HepG2 (cell line): ENCODE results near the gene ZNF747. TPM values are rescaled to one million over a fixed set of nuclear protein-coding genes. Genes with fewer than 3 reads are reported as not detected.

Source experiments
- ATF5 ChIP-seq: sonication (generic); formaldehyde crosslinking; IDR thresholded peaks from 2 replicates; pipeline ENCODE4 v1.4.0; 2020; ENCODE audit warnings: mild to moderate bottlenecking, low read depth, missing genetic modification reagents
- CBX2 ChIP-seq, 2 experiments: fragments of 200-600 bp in 1 of 2; sonication (generic); formaldehyde crosslinking in 1 of 2; IDR thresholded peaks; 2 replicates each; pipeline versions ENCODE4 v1.7.0 to v1.8.1; 2018 to 2022; ENCODE audit warnings: low read depth in 2 of 2, low read length in 1 of 2, mild to moderate bottlenecking in 1 of 2, missing genetic modification reagents in 1 of 2
- HDAC2 ChIP-seq: sonication (generic); formaldehyde crosslinking; IDR thresholded peaks from 2 replicates; pipeline ENCODE4 v1.4.0; 2020; ENCODE audit warnings: missing genetic modification reagents
- MAFF ChIP-seq: IDR thresholded peaks from 2 replicates; pipeline ENCODE4 v1.6.1; 2011; ENCODE audit warnings: low read depth, low read length, improper control_type of control experiment
- MEF2D ChIP-seq: sonication (generic); formaldehyde crosslinking; IDR thresholded peaks from 2 replicates; pipeline ENCODE4 v1.5.1; 2020; ENCODE audit warnings: mild to moderate bottlenecking, missing genetic modification reagents
- MLLT10 ChIP-seq: sonication (generic); formaldehyde crosslinking; IDR thresholded peaks from 2 replicates; pipeline ENCODE4 v1.4.0; 2020; ENCODE audit warnings: missing genetic modification reagents
- NRL ChIP-seq: sonication (generic); formaldehyde crosslinking; IDR thresholded peaks from 2 replicates; pipeline ENCODE4 v1.5.0; 2020; ENCODE audit warnings: missing genetic modification reagents, mild to moderate bottlenecking, moderate library complexity, borderline replicate concordance
- RAD51 ChIP-seq: fragments of 450-650 bp; IDR thresholded peaks from 2 replicates; pipeline ENCODE4 v1.6.1; 2016; ENCODE audit warnings: borderline replicate concordance
- SOX13 ChIP-seq, 3 experiments: fragments of 450-650 bp in 1 of 3; sonication (generic) in 1 of 3; formaldehyde crosslinking in 1 of 3; IDR thresholded peaks in 2 of 3; conservative IDR thresholded peaks in 1 of 3; 2 replicates each; pipeline versions ENCODE4 v1.5.0 to v1.6.1; 2016 to 2020; ENCODE audit warnings: antibody characterized with exemption in 1 of 3, mild to moderate bottlenecking in 1 of 3, missing compliant biosample characterization in 1 of 3, missing genetic modification reagents in 1 of 3, moderate library complexity in 1 of 3
- SP140L ChIP-seq: sonication (generic); formaldehyde crosslinking; IDR thresholded peaks from 2 replicates; pipeline ENCODE4 v1.4.0; 2020; ENCODE audit warnings: missing genetic modification reagents, borderline replicate concordance
- ZBTB34 ChIP-seq: sonication (generic); formaldehyde crosslinking; IDR thresholded peaks from 2 replicates; pipeline ENCODE4 v1.8.0; 2022; ENCODE audit warnings: mild to moderate bottlenecking, missing genetic modification reagents
- ZNF546 ChIP-seq: sonication (generic); formaldehyde crosslinking; conservative IDR thresholded peaks from 2 replicates; pipeline ENCODE4 v1.8.1; 2023; ENCODE audit warnings: mild to moderate bottlenecking, missing genetic modification reagents
- ZNF660 ChIP-seq: sonication (generic); formaldehyde crosslinking; IDR thresholded peaks from 2 replicates; pipeline ENCODE4 v1.5.1; 2020; ENCODE audit warnings: mild to moderate bottlenecking, low read depth, missing genetic modification reagents, borderline replicate concordance
- ZNF770 ChIP-seq: sonication (generic); formaldehyde crosslinking; IDR thresholded peaks from 2 replicates; pipeline ENCODE4 v1.5.0; 2020; ENCODE audit warnings: mild to moderate bottlenecking, missing genetic modification reagents
- ZSCAN21 ChIP-seq: sonication (generic); formaldehyde crosslinking; IDR thresholded peaks from 2 replicates; pipeline ENCODE4 v1.8.0; 2022; ENCODE audit warnings: mild to moderate bottlenecking, missing genetic modification reagents, moderate library complexity, borderline replicate concordance
- polyA plus RNA-seq, 8 experiments: library from polyadenylated mRNA; depleted of rRNA in 3 of 8; stranded (reverse) in 7 of 8; unstranded in 1 of 8; fragments of >200 nt; fragmentation: Illumina TruSeq in 4 of 8; extraction: Trizol in 4 of 8; gene quantifications; 2 replicates each; pipeline versions ENCODE4 v1.2.1 to v1.2.3, GENCODE V29; 2011 to 2016; ENCODE audit warnings: low read depth in 4 of 8, missing spikeins in 1 of 8, mixed read lengths in 1 of 8; ENCODE audit not compliant: insufficient read depth in 1 of 8
- total RNA-seq, 5 experiments: library from RNA; depleted of rRNA; stranded (reverse); fragments of >200 nt; fragmentation: Illumina TruSeq; extraction: Trizol; gene quantifications; 2 replicates each; pipeline ENCODE4 v1.2.3, GENCODE V29; 2016; ENCODE audit warnings: low read depth in 1 of 5
- TF ChIP-seq, protein P1 (sequence below): sonication (generic); formaldehyde crosslinking; IDR thresholded peaks from 2 replicates; pipeline ENCODE4 v1.4.0; 2020; ENCODE audit warnings: missing genetic modification reagents, mild to moderate bottlenecking, borderline replicate concordance
- TF ChIP-seq, protein P2 (sequence below): sonication (generic); formaldehyde crosslinking; IDR thresholded peaks from 2 replicates; pipeline ENCODE4 v1.5.0; 2020; ENCODE audit warnings: missing genetic modification reagents

The ZNF747 gene
- total and polyA plus RNA-seq, 2 of the 13 experiments (the other 11 are each of a cell fraction or from before 2014, with no cell fraction given) = 7.2 to 10.2 TPM

- TF ChIP-seq, protein P1, sequence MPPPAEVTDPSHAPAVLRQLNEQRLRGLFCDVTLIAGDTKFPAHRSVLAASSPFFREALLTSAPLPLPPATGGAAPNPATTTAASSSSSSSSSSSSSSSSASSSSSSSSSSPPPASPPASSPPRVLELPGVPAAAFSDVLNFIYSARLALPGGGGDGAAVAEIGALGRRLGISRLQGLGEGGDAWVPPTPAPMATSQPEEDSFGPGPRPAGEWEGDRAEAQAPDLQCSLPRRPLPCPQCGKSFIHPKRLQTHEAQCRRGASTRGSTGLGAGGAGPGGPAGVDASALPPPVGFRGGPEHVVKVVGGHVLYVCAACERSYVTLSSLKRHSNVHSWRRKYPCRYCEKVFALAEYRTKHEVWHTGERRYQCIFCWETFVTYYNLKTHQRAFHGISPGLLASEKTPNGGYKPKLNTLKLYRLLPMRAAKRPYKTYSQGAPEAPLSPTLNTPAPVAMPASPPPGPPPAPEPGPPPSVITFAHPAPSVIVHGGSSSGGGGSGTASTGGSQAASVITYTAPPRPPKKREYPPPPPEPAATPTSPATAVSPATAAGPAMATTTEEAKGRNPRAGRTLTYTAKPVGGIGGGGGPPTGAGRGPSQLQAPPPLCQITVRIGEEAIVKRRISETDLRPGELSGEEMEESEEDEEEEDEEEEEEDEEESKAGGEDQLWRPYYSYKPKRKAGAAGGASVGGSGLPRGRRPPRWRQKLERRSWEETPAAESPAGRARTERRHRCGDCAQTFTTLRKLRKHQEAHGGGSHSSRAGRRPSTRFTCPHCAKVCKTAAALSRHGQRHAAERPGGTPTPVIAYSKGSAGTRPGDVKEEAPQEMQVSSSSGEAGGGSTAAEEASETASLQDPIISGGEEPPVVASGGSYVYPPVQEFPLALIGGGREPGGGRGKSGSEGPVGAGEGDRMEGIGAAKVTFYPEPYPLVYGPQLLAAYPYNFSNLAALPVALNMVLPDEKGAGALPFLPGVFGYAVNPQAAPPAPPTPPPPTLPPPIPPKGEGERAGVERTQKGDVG = no peak
- TF ChIP-seq ZNF546 (no peak), MLLT10 (CRISPR knock-in tag) (no peak), NRL (CRISPR knock-in tag) (peak; percentile 87; the same call in 1 of the 2 replicates), MEF2D (peak; percentile 82; the same call in 1 of the 2 replicates), MAFF (no peak), HDAC2 (peak; percentile 29; the same call in 1 of the 2 replicates), ZBTB34 (peak; percentile 87; the same call in 1 of the 2 replicates), ZNF770 (CRISPR knock-in tag) (peak; percentile 84), SOX13 (IDR thresholded peaks at IDR 0.05) (no peak), SOX13 (CRISPR knock-in tag; conservative IDR thresholded peaks at IDR 0.05 in 1 of 2, IDR thresholded peaks at IDR 0.05 in 1 of 2) (peak in 1 of 2 experiments; percentile 68; a peak in 2 of 4 replicates), CBX2 (IDR thresholded peaks at IDR 0.05; ENCODE audit: low read depth, low read length) (no peak), CBX2 (CRISPR knock-in tag; IDR thresholded peaks at IDR 0.05; ENCODE audit: low read depth) (no peak), ZSCAN21 (CRISPR knock-in tag) (peak; percentile 62), ATF5 (peak; percentile 82; the same call in 1 of the 2 replicates), ZNF660 (0 out of 2 replicates have a peak, but pooled peaks have one; percentile 71), SP140L (CRISPR knock-in tag) (no peak; the same call in 1 of the 2 replicates), RAD51 (no peak)
- TF ChIP-seq, protein P2, sequence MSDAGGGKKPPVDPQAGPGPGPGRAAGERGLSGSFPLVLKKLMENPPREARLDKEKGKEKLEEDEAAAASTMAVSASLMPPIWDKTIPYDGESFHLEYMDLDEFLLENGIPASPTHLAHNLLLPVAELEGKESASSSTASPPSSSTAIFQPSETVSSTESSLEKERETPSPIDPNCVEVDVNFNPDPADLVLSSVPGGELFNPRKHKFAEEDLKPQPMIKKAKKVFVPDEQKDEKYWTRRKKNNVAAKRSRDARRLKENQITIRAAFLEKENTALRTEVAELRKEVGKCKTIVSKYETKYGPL (CRISPR knock-in tag) = no peak
These were observed 23.5 kb upstream of the ZNF747 start, which contains the start of gene ZNF764 (continued) for GRCh38 chr16:30557957-30558788.
